ENCODE results near the gene PNMA8A. TPM values are rescaled to one million over a fixed set of nuclear protein-coding genes. Genes with fewer than 3 reads are reported as not detected.

PNMA8A gene
- total and polyA plus RNA-seq, 2 of the 13 experiments (the other 11 are each of a cell fraction or from before 2014, with no cell fraction given) = 0.13 to 0.51 TPM

DNA sequence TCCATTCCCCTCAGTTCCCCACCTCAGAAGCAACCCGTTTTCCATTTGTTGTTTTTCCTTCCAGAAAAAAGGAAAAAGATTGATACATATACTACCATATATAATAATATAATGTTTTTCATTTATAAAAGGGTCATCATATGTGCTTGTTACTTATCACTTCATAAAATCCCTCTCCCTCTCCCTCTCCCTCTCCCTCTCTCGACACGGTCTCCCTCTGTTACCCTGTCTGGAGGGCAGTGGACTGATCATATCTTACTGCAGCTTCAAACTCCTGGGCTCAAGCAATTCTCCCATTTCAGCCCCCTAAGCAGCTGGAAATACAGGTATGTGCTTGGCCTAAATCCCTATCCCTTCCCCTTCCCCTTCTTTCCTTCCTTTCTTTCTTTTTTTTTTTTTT is 17.1 kb downstream of the PNMA8A start:
- WGBS (ENCODE audit: low lambda C conversion rate) = 4% methylated on average over 3 of the region's 3 CpGs
- intact Hi-C loops (cut with micrococcal nuclease; ENCODE audit: unreplicated experiment) (no loop called here), in situ Hi-C loops (cut with HindIII; ENCODE audit: extremely low pct_ligation_motif_present, low pct_unique_long_range_greater_than_20kb) (no loop called here)
- Histone ChIP-seq H3K9me3 (ENCODE audit: low read length) (no peaks in the 10 kb centered on the region), H4K20me1 (ENCODE audit: insufficient read depth, low read length) (no peaks in the 10 kb centered on the region), H3K4me1 (ENCODE audit: insufficient read depth, low read length) (no peaks in the 10 kb centered on the region), H3K4me3 (replicated peaks in 1 of 3; ENCODE audit: insufficient read depth in 1 of 3, low read depth in 2 of 3, low read length in 3 of 3) (no peak overlapping the region), H3K4me2 (ENCODE audit: low read depth, low read length) (no peak overlapping the region), H3K9ac (ENCODE audit: insufficient read depth, low read depth, low read length) (no peak overlapping the region), H2AFZ (ENCODE audit: low read length) (no peak overlapping the region), H3K79me2 (ENCODE audit: insufficient read depth, low read length) (no peaks in the 10 kb centered on the region), H3K27me3 (ENCODE audit: control insufficient read depth in 1 of 2, insufficient read depth in 2 of 2, low read length in 2 of 2) (no peaks in the 10 kb centered on the region), H3K27ac (ENCODE audit: extremely low read length, insufficient read depth, low read length) (no peak overlapping the region), H3K36me3 (replicated peaks in 1 of 2; ENCODE audit: control insufficient read depth in 1 of 2, insufficient read depth in 2 of 2, low read length in 2 of 2) (no peaks in the 10 kb centered on the region)
- ChIA-PET CTCF (ENCODE audit: low intra/inter-chr PET ratio, low total read pairs) (no interaction called here), POLR2A (no interaction called here)
- no TSS peak for BruUV-seq (replicated peaks)
- no peak for DNase-seq (ENCODE audit: low spot score)
- TF ChIP-seq YEATS4 (CRISPR knock-in tag; IDR thresholded peaks at IDR 0.05; ENCODE audit: borderline replicate concordance) = no peak
- no peak for TF ChIP-seq ZNF672 (CRISPR knock-in tag; IDR thresholded peaks at IDR 0.05)
- TF ChIP-seq, protein P1, sequence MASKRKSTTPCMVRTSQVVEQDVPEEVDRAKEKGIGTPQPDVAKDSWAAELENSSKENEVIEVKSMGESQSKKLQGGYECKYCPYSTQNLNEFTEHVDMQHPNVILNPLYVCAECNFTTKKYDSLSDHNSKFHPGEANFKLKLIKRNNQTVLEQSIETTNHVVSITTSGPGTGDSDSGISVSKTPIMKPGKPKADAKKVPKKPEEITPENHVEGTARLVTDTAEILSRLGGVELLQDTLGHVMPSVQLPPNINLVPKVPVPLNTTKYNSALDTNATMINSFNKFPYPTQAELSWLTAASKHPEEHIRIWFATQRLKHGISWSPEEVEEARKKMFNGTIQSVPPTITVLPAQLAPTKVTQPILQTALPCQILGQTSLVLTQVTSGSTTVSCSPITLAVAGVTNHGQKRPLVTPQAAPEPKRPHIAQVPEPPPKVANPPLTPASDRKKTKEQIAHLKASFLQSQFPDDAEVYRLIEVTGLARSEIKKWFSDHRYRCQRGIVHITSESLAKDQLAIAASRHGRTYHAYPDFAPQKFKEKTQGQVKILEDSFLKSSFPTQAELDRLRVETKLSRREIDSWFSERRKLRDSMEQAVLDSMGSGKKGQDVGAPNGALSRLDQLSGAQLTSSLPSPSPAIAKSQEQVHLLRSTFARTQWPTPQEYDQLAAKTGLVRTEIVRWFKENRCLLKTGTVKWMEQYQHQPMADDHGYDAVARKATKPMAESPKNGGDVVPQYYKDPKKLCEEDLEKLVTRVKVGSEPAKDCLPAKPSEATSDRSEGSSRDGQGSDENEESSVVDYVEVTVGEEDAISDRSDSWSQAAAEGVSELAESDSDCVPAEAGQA (IDR thresholded peaks at IDR 0.05; ENCODE audit: low read depth) = no peak
- TF ChIP-seq, protein P1 (CRISPR knock-in tag; IDR thresholded peaks at IDR 0.05; ENCODE audit: borderline replicate concordance) = no peak
- TF ChIP-seq ZNF20 (CRISPR knock-in tag; IDR thresholded peaks at IDR 0.05) = no peak
- TF ChIP-seq HMG20A (CRISPR knock-in tag; IDR thresholded peaks at IDR 0.05; ENCODE audit: borderline replicate concordance) = no peak
- TF ChIP-seq POLR2G (IDR thresholded peaks at IDR 0.05; ENCODE audit: low read depth, low read length) = no peak
- peak; percentile 59 for TF ChIP-seq HNRNPK (IDR thresholded peaks at IDR 0.05; ENCODE audit: low read depth, low read length, poor library complexity, severe bottlenecking)
- TF ChIP-seq ARID2 (CRISPR knock-in tag; IDR thresholded peaks at IDR 0.05; ENCODE audit: borderline replicate concordance) = no peak
- no peak for FAIRE-seq
- ATAC-seq = no peak

Data from HepG2 (cell line).